Stimulated activated CD4-positive, alpha-beta T cell treated with anti-CD3 and anti-CD28 coated beads, Interleukin-4, amount 100 ng/mL, for 4 hours (primary cell): ENCODE measurements around the gene HM13.
A peak's percentile ranks its signal among the peaks of the same experiment; 100 is the strongest.
"Not testable (repeated sequence)": the region's sequence is repeated elsewhere in the genome, so short reads cannot be mapped to it uniquely, and the experiment has no call there.

Experiments
- DNase-seq, 2 experiments: peaks; one replicate each; pipeline ENCODE4 v3.0.0-alpha.2; 2020

HM13 gene

GRCh38 chr20:31593221-31594001 lies 79.2 kb downstream of the HM13 start:
- no peak for DNase-seq

DNA sequence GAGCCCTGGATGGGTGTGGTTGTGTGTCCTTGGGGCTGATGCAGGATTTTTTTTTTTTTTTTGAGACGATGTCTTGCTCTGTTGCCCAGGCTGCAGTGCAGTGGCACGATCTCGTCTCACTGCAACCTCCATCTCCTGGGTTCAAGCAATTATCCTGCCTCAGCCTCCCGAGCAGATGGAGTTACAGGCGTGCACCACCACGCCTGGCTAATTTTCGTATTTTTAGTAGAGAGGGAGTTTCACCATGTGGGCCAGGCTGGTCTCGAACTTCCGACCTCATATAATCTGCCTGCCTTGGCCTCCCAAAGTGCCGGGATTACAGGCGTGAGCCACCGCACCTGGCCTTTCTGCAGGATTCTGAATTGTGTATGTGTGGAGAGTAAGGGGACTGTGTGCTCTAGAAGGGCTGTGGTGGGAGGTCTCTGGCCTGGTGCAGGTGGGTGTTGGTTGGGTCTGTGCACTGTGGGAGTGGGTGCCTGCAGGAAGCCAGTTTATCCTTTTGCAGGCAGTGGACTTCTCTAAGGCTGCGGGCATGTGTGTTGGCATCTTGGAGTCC lies 79.8 kb downstream of the HM13 start:
- DNase-seq = no peak

DNA sequence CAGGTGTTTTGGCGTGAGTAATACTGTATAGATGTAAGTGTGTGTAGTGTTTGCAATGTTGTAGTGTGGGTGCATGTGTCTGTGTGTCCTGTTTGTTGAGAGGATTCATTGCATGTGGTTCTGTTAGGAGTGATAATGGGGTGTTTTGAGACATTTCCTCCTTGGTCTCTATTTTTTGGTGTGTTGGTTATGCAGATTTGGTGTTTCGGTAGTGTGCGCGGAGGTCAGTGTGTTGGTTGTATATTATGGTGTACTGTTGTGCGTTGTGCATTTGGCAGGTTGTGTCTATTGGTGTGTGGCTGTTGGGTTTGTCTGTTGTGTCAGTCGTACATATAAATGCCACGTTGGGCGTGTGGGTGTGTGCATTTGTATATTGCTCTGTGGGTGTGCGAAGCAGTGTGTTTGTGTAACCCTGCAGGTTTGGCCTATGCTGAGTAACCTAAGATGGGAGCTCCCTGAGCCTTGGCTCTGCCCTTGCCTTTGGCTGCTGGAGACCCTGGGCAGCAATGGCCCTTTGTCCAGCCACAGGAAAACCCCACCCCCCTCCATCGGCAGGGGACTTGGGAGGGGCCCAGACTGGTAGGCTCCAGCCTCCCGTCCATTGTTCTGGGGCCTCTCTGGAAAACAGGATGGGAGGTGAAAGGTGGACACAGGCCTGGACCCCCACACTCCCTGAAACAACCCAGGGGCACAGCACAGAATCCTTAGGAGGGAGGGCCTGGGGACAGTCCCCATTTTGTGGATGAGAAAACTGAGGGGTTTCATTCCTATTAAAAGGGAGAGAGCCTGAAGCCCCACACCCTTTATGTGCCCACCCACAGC lies 80.5 kb downstream of the HM13 start:
- no peak for DNase-seq

DNA sequence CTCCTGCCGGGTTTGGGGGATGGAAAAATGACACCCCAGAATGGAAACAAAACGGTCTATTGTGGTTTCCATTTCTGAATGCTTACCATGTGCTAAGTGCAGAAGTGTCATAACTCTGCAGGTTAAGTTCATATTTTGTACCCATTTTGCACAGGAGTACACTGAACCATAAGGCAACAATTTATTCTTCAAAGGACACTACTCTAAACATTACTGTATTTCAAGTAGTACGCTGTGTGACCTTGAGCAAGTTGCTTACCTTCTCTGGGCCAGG lies 81.1 kb downstream of the HM13 start:
- no peak for DNase-seq

GRCh38 chr20:31595654-31596411 lies 81.6 kb downstream of the HM13 start:
- DNase-seq = no peak

- DNase-seq = not testable (repeated sequence)
Measured at GRCh38 chr20:31596412-31596715, 82.1 kb downstream of the HM13 start.

DNA sequence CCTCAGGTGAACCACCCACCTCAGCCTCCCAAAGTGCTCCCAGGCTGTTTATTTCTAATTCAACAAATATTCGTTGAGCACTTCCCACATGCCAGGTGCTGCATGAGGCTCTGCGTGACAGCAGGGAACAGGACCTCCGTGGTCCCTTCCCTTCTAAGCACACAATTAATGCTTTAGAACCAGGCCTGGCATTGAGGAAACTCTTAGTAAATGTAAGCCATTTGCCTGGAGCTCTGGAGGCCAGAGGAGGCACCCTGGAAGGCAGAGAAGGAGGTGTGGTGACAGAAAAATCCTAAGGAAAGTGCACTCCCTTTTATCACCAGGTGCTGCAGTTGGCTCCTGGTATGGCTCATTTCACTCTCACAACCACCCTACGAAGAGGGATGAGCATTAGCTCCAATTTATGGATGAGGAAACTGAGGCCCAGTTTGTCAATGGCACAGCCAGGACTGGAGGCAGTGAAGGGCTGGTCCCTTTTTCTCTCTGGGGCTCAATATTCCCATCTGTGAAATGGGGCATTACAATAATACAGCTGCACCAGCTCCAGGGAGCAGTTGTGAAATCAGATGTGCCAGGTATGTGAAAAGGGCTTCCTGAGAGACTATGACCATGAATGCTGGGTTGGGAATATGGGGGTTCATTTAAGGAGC lies 82.7 kb downstream of the HM13 start:
- no peak for DNase-seq

- no peak for DNase-seq
Measured at GRCh38 chr20:31597481-31597855, 83.2 kb downstream of the HM13 start.

DNA sequence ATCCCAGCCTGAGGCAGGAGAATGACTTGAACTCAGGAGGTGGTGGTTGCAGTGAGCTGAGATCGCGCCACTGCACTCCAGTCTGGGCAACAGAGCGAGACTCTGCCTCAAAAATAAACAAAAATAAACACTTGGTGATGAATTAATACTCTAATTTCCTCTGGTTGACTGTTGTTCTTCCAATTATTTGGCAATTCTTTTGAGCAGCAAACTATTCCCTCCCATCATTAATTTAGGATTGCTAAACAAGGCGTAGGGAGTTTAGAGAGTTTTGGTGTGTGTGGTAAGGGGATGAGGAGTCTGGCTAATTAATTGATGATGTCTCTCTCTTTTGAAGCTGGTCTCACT lies 88.2 kb downstream of the HM13 start:
- DNase-seq = no peak

- DNase-seq = peak; percentile 10 to 26
Measured at GRCh38 chr20:31602779-31603441, 88.7 kb downstream of the HM13 start.

DNA sequence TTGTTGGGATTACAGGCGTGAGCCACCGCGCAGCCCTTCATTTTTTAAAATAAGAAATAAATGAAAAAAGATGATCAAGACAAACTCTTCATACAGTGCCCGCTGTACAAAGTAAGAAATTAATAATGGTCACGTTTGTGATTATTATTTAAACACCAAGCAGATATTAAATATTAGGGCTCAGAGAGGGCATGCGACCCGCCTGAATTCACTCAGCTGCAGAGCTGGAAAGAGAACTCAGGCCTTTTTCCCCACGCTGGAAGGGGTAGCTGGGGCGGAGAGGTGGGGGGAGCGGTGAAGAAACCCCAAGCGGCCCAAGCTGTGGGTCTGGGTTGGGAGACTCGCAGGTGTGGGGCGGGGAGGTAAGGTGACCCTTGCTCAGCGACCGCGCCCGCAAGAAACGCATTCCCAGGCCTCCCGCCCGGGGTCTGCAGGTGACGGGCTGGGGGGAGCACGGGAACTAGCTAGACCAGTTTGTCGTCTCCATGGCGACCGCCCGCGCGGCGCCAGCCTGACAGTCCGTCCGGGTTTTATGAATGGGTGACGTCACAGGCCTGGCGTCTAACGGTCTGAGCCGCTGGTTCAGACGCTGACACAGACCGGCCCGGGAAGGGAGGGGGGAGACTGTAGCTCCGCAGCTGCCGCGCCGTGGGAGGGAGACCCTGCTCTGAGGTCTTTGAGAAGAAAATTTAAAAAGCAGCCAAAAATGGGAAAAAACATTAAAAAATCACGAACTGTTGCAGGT lies 89.8 kb downstream of the HM13 start:
- DNase-seq = peak; percentile 49 to 63

- DNase-seq = no peak
Measured at GRCh38 chr20:31604567-31605030, 90.4 kb downstream of the HM13 start.

DNA sequence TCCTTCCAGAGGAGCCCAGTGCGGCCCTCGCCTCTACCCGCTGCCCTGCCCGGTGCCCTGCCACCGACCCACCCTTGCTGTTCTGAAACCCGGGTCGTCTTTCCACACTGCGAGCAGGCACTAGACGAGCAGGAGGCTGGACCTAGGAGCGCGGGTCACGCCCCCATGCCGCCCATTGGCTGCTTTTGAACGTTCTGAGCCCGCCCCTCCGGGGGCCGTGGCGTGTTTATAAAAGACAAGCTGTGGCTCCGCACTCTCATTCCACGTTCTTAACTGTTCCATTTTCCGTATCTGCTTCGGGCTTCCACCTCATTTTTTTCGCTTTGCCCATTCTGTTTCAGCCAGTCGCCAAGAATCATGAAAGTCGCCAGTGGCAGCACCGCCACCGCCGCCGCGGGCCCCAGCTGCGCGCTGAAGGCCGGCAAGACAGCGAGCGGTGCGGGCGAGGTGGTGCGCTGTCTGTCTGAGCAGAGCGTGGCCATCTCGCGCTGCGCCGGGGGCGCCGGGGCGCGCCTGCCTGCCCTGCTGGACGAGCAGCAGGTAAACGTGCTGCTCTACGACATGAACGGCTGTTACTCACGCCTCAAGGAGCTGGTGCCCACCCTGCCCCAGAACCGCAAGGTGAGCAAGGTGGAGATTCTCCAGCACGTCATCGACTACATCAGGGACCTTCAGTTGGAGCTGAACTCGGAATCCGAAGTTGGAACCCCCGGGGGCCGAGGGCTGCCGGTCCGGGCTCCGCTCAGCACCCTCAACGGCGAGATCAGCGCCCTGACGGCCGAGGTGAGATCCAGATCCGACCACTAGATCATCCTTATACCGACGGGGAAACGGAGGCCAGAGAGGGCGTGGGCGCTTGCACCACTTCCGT lies 91.0 kb downstream of the HM13 start, which contains the start of gene ID1:
Gene ID1, plus strand, starts transcription at position 259 of the 871 bp plus-strand sequence. Its CDS starts 99 bp downstream, at position 358.
- DNase-seq = peak; percentile 85 to 90

- no peak for DNase-seq
Measured at GRCh38 chr20:31605902-31606803, 91.9 kb downstream of the HM13 start.

DNA sequence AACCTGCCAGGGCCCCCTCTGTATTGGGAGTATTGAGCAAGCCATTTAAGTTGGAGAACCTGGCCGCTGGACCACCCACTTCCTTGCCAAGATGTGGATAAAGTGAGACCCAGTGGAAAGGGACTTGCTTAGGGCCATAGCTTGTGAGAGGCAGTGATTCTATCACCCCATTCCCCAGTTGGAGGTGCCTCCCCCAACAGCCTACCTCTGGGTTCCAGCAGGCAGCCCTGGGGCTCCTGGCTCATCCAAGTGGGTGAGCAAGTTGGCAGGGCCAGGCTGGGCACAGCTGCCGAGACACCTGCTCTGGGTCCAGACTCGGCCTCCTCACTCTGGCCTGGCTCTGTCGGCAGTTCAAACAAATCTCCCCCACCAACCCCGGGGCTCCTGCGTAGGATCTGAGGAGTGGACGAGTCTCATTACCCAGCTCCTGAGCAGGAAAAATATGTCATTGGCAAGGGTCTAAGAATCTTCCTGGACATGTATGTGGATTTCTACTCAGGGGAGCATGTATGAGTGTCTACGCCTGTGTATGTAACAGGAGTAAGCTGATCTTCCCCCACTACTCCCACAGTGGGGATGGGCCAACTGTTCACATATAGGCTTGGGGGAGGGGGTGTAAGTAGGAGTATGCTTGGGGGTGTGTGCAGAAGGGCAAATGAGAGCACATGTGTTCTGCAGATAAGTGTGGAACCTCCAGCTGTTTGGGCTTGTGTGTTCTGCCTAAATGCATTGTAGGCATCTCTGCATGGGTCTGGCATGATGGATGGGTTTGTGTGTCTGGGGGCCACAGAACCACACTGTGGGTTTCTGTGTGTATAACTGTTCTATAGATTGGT lies 92.8 kb downstream of the HM13 start:
- no peak for DNase-seq

GRCh38 chr20:31607640-31608250 lies 93.5 kb downstream of the HM13 start:
- DNase-seq = no peak

DNA sequence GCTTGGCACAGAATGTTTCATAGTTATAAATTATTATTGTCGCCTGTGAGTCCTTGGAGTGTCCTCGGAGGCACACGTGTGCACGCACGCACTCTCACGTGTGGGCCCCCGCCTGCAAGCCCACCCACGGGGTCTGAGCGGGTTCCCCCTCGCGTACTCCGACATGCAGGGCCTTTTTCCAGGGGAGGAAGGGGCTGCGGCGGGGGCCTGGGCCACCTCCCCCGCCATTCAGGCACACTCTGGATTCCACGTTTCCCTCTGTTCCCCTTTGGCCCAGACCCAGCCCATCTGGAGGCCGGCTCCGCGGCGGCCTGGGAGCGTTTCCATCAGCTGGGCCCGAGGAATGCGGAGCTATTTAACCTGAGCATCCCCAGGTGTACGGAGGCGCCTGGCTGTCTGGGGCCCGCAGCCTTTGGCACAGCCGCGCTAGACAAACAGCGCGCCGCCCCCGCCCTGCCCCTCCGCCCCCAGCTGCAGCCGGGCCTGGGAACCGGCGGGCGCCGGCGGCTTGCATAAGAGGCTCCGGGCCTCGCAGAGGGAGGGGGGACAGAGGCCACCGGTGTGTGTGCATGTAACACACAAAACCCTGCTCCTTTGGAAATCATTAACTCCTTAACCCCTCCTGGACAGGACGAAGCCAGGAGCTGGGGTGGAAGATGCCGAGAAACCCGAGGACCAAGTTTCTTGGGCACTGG lies 94.2 kb downstream of the HM13 start:
- no peak for DNase-seq
